HG03064 (cell line): ENCODE data around the gene DYNLT5.
A peak's percentile ranks its signal among the peaks of the same experiment; 100 is the strongest.
"Not testable (repeated sequence)": the region's sequence is repeated elsewhere in the genome, so short reads cannot be mapped to it uniquely, and the experiment has no call there.

Experiments
- ATAC-seq: cut with Tn5 transposase; IDR thresholded peaks from one replicate; pipeline ENCODE4 v1.9.1; 2021; ENCODE audit warnings: low read depth; ENCODE audit not compliant: unreplicated experiment

Gene DYNLT5

GRCh38 chr1:66752000-66752592 lies at the start of gene DYNLT5:
DYNLT5 (plus strand) TSS chr1:66752459; CDS start chr1:66754659, 2,200 bp downstream.
- ATAC-seq = no peak

GRCh38 chr1:66704177-66704875 lies 47.9 kb upstream of the DYNLT5 start:
- ATAC-seq = no peak

GRCh38 chr1:66705110-66705509 lies 47.1 kb upstream of the DYNLT5 start:
- ATAC-seq = no peak

- ATAC-seq = no peak
Observed at GRCh38 chr1:66711420-66711819, 40.8 kb upstream of the DYNLT5 start.

GRCh38 chr1:66712839-66713238 lies 39.4 kb upstream of the DYNLT5 start:
- ATAC-seq = no peak

GRCh38 chr1:66723985-66724384 lies 28.3 kb upstream of the DYNLT5 start:
- ATAC-seq = no peak

GRCh38 chr1:66725885-66726665 lies 26.2 kb upstream of the DYNLT5 start:
- peak; percentile 62 for ATAC-seq

- ATAC-seq = no peak
Observed at GRCh38 chr1:66728021-66728420, 24.2 kb upstream of the DYNLT5 start.

GRCh38 chr1:66728716-66729115 lies 23.5 kb upstream of the DYNLT5 start:
- ATAC-seq = not testable (repeated sequence)

- ATAC-seq = no peak
Observed at GRCh38 chr1:66729119-66729518, 23.1 kb upstream of the DYNLT5 start.

- ATAC-seq = no peak
Observed at GRCh38 chr1:66729523-66729922, 22.7 kb upstream of the DYNLT5 start.

- no peak for ATAC-seq
Observed at GRCh38 chr1:66730462-66730861, 21.8 kb upstream of the DYNLT5 start.

- no peak for ATAC-seq
Observed at GRCh38 chr1:66731170-66731865, 20.9 kb upstream of the DYNLT5 start.

- no peak for ATAC-seq
Observed at GRCh38 chr1:66732407-66733166, 19.7 kb upstream of the DYNLT5 start.

- ATAC-seq = no peak
Observed at GRCh38 chr1:66733348-66734017, 18.8 kb upstream of the DYNLT5 start.

GRCh38 chr1:66734531-66734930 lies 17.7 kb upstream of the DYNLT5 start:
- ATAC-seq = not testable (repeated sequence)

GRCh38 chr1:66737836-66738235 lies 14.4 kb upstream of the DYNLT5 start:
- ATAC-seq = no peak

- ATAC-seq = no peak
Observed at GRCh38 chr1:66739401-66740157, 12.7 kb upstream of the DYNLT5 start.

GRCh38 chr1:66745451-66745850 lies 6.8 kb upstream of the DYNLT5 start:
- no peak for ATAC-seq
